Measurements from ENCODE around the gene PALM2AKAP2.

DNA sequence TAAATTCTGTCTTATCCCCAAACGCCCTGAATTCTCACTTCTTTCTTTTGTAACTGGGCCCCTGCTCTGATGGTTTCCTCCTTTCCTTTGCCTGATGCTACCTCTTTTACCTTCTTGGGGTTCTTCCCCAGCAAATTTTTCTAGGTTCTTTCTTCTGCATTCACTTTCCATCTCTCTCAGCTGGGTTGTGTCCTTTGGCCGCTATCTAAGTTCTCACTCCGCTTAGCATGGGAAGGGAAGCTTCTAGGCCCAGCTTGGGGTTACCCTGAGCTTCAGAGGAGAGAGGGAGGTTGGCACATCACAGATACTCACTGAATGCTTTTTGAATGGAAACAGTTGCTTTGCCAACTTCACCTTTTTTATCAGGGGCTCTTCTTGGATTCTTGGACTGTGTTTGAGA lies 17.0 kb downstream of the PALM2AKAP2 start:
- TF ChIP-seq ZNF274 (IDR thresholded peaks at IDR 0.05; ENCODE audit: low read depth, low read length) (no peak), YY1 (IDR thresholded peaks at IDR 0.05; ENCODE audit: insufficient read depth, insufficient read length) (no peak)

Measured in NT2/D1 (cell line).